ENCODE measurements around the gene LRRIQ4. TPM values are rescaled to one million over a fixed set of nuclear protein-coding genes. Genes with fewer than 3 reads are reported as not detected.

LRRIQ4 gene
- polyA plus RNA-seq, 3 donors = not detected

- peaks cover 0 to 3% (median 0%) of the 10 kb centered on the region in 7 donors for H3K9me3 Mint-ChIP-seq
- H3K4me1 Mint-ChIP-seq = peaks cover 8% of the 10 kb centered on the region
- 100% methylated on average over 2 of the region's 3 CpGs for WGBS (ENCODE audit: insufficient coverage)
- peaks cover 4 to 8% of the 10 kb centered on the region in 2 donors for H3K4me1 ChIP-seq (ENCODE audit: control insufficient read depth in 1 of 2, insufficient read depth in 2 of 2, low read length in 2 of 2)
- no peak overlapping the region for H3K4me3 ChIP-seq (replicated peaks in 1 of 3; ENCODE audit: low read depth in 2 of 3, low read length in 3 of 3)
- no peaks in the 10 kb centered on the region for H3K36me3 ChIP-seq (replicated peaks in 1 of 2; ENCODE audit: control insufficient read depth in 1 of 2, insufficient read depth in 2 of 2, low read length in 2 of 2)
- no peak for DNase-seq
- H3K27me3 Mint-ChIP-seq (ENCODE audit: low read depth in 3 of 3) = peaks cover 1 to 4% (median 3%) of the 10 kb centered on the region in 3 donors
- H3K9me3 ChIP-seq (replicated peaks in 1 of 2; ENCODE audit: control insufficient read depth in 1 of 2, insufficient read depth in 1 of 2, low read length in 2 of 2) = no peaks in the 10 kb centered on the region
- no peak overlapping the region for H3K9ac ChIP-seq (ENCODE audit: insufficient read depth, low read length, poor library complexity, severe bottlenecking)
- no peaks in the 10 kb centered on the region for H3K27me3 ChIP-seq (ENCODE audit: control insufficient read depth in 2 of 2, insufficient read depth in 2 of 2, low read length in 2 of 2)
- H3K27ac Mint-ChIP-seq = no peak overlapping the region
- TF ChIP-seq, protein P1, sequence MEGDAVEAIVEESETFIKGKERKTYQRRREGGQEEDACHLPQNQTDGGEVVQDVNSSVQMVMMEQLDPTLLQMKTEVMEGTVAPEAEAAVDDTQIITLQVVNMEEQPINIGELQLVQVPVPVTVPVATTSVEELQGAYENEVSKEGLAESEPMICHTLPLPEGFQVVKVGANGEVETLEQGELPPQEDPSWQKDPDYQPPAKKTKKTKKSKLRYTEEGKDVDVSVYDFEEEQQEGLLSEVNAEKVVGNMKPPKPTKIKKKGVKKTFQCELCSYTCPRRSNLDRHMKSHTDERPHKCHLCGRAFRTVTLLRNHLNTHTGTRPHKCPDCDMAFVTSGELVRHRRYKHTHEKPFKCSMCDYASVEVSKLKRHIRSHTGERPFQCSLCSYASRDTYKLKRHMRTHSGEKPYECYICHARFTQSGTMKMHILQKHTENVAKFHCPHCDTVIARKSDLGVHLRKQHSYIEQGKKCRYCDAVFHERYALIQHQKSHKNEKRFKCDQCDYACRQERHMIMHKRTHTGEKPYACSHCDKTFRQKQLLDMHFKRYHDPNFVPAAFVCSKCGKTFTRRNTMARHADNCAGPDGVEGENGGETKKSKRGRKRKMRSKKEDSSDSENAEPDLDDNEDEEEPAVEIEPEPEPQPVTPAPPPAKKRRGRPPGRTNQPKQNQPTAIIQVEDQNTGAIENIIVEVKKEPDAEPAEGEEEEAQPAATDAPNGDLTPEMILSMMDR (IDR thresholded peaks at IDR 0.05) = no peak
- intact Hi-C loops (cut with micrococcal nuclease) = no loop called here
- no peak overlapping the region for H3K4me3 Mint-ChIP-seq
- no peaks in the 10 kb centered on the region for H3K36me3 Mint-ChIP-seq
- H2AFZ ChIP-seq (ENCODE audit: insufficient read depth, low read depth, low read length, poor library complexity, severe bottlenecking) = no peak overlapping the region
- H3K27ac ChIP-seq (ENCODE audit: low read depth in 1 of 2, low read length in 2 of 2) = no peak overlapping the region
- H3K79me2 ChIP-seq (ENCODE audit: insufficient read depth, low read length) = no peaks in the 10 kb centered on the region
- H3K4me2 ChIP-seq (replicated peaks; ENCODE audit: extremely low read depth, low read length, poor library complexity, severe bottlenecking) = no peak overlapping the region
- no peaks in the 10 kb centered on the region for H4K20me1 ChIP-seq (ENCODE audit: insufficient read depth, low read length)
Observed at GRCh38 chr3:169825316-169825715, 12.6 kb downstream of the LRRIQ4 start.

DNA sequence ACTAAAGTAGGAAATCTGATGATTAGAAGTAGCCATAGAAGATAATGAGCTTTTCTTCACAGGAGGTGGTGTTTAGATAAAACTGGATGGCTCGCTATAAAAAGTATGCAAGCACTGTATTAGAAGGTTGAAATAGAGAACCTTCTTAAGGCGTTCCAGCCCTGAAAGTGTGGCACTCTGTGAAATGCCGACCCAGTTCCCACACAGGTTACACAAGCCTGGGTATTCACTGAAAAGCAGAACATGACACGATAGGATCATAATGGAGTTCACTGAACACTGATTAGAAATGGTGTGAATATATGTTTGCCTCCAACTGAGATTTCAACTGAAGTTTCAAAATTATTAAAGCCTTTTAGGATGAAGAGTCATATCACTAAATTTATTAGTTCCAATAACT, 15.0 kb downstream of the LRRIQ4 start:
- TF ChIP-seq, protein P1 (IDR thresholded peaks at IDR 0.05) = no peak
- H3K9ac ChIP-seq (ENCODE audit: insufficient read depth, low read length, poor library complexity, severe bottlenecking) = no peak overlapping the region
- Mint-ChIP-seq H3K4me1 (peaks cover 8% of the 10 kb centered on the region), H3K27ac (no peak overlapping the region), H3K4me3 (no peak overlapping the region), H3K36me3 (no peaks in the 10 kb centered on the region), H3K9me3 (peaks cover 0 to 3% (median 0%) of the 10 kb centered on the region in 7 donors), H3K27me3 (ENCODE audit: low read depth in 3 of 3) (peaks cover 1 to 4% (median 3%) of the 10 kb centered on the region in 3 donors)
- H3K4me1 ChIP-seq (ENCODE audit: control insufficient read depth in 1 of 2, insufficient read depth in 2 of 2, low read length in 2 of 2) = peaks cover 4 to 8% of the 10 kb centered on the region in 2 donors
- H2AFZ ChIP-seq (ENCODE audit: insufficient read depth, low read depth, low read length, poor library complexity, severe bottlenecking) = no peak overlapping the region
- H3K27me3 ChIP-seq (ENCODE audit: control insufficient read depth in 2 of 2, insufficient read depth in 2 of 2, low read length in 2 of 2) = no peaks in the 10 kb centered on the region
- intact Hi-C loops (cut with micrococcal nuclease) = no loop called here
- H3K27ac ChIP-seq (ENCODE audit: low read depth in 1 of 2, low read length in 2 of 2) = no peak overlapping the region
- H3K4me2 ChIP-seq (replicated peaks; ENCODE audit: extremely low read depth, low read length, poor library complexity, severe bottlenecking) = no peak overlapping the region
- DNase-seq = no peak
- H3K9me3 ChIP-seq (replicated peaks in 1 of 2; ENCODE audit: control insufficient read depth in 1 of 2, insufficient read depth in 1 of 2, low read length in 2 of 2) = no peaks in the 10 kb centered on the region
- H4K20me1 ChIP-seq (ENCODE audit: insufficient read depth, low read length) = no peaks in the 10 kb centered on the region
- H3K79me2 ChIP-seq (ENCODE audit: insufficient read depth, low read length) = no peaks in the 10 kb centered on the region
- WGBS (ENCODE audit: insufficient coverage) = 28% methylated on average over 2 of the region's 4 CpGs
- H3K4me3 ChIP-seq (replicated peaks in 1 of 3; ENCODE audit: low read depth in 2 of 3, low read length in 3 of 3) = no peak overlapping the region
- no peaks in the 10 kb centered on the region for H3K36me3 ChIP-seq (replicated peaks in 1 of 2; ENCODE audit: control insufficient read depth in 1 of 2, insufficient read depth in 2 of 2, low read length in 2 of 2)

Data from CD14-positive monocyte (primary cell).